ENCODE data around the gene CAPNS1. TPM values are rescaled to one million over a fixed set of nuclear protein-coding genes. Genes with fewer than 3 reads are reported as not detected.

The CAPNS1 gene
- total and polyA plus RNA-seq, 8 donors, result 124 to 273 (median 224) TPM

- Histone ChIP-seq H3K36me3 (peaks cover 0 to 21% (median 3%) of the 10 kb centered on the region in 3 donors), H3K27me3 (no peaks in the 10 kb centered on the region), H3K9me3 (no peaks in the 10 kb centered on the region), H3K4me1 (no peaks in the 10 kb centered on the region), H3K27ac (peak overlapping the region; percentile 45 to 73 (median 60)), H3K4me3 (peak overlapping the region; percentile 14 to 40 (median 28))
- FAIRE-seq, result no peak
- peak in 2 of 4 donors; percentile 13 to 16 for ATAC-seq
- 63 to 84% methylated on average over 16 of the region's 16 CpGs for WGBS, 2 donors
- DNase-seq, result no peak
- no peak for TF ChIP-seq CTCF (IDR thresholded peaks at IDR 0.05)
- intact Hi-C loops (cut with DNase I), result no loop called here
These were observed 12.1 kb downstream of the CAPNS1 start for GRCh38 chr19:36152019-36152351.

GRCh38 chr19:36152352-36153091 lies 12.7 kb downstream of the CAPNS1 start, which contains the start of gene COX7A1:
Gene COX7A1 (minus strand): TSS chr19:36152447. CDS start chr19:36152407, 40 bp downstream.
- ATAC-seq, result peak; percentile 23 to 85 (median 78)
- Histone ChIP-seq H3K27ac (peak within 1 kb of the TSS; percentile 45 to 73 (median 60)), H3K27me3 (no peaks in the 10 kb centered on the region), H3K4me1 (no peaks in the 10 kb centered on the region), H3K4me3 (peak within 1 kb of the TSS; percentile 14 to 40 (median 28)), H3K36me3 (peaks cover 0 to 15% (median 3%) of the 10 kb centered on the region in 3 donors), H3K9me3 (no peaks in the 10 kb centered on the region)
- no peak for TF ChIP-seq CTCF (IDR thresholded peaks at IDR 0.05)
- intact Hi-C loops (cut with DNase I), result no loop called here
- WGBS, 2 donors, result 38 to 78% methylated on average over 40 of the region's 40 CpGs
- FAIRE-seq, result no peak
- DNase-seq, result peak in 4 of 6 donors; percentile 29 to 66 (median 46)

GRCh38 chr19:36153126-36153525 lies 13.3 kb downstream of the CAPNS1 start:
- intact Hi-C loops (cut with DNase I), result no loop called here
- peak overlapping the region in 2 of 4 donors; percentile 27 to 40 for H3K4me3 ChIP-seq
- H3K4me1 ChIP-seq, result no peaks in the 10 kb centered on the region
- H3K27ac ChIP-seq, result peak overlapping the region in 2 of 4 donors; percentile 71 to 73
- H3K27me3 ChIP-seq, result no peaks in the 10 kb centered on the region
- TF ChIP-seq CTCF (IDR thresholded peaks at IDR 0.05), result no peak
- H3K36me3 ChIP-seq, result peaks cover 0 to 14% (median 3%) of the 10 kb centered on the region in 3 donors
- DNase-seq (no peak), FAIRE-seq (no peak), ATAC-seq (no peak)
- H3K9me3 ChIP-seq, result no peaks in the 10 kb centered on the region
- 93 to 97% methylated on average over 10 of the region's 10 CpGs for WGBS, 2 donors

GRCh38 chr19:36160821-36161596 lies 21.1 kb downstream of the CAPNS1 start:
- 90% methylated on average over 7 of the region's 7 CpGs for WGBS, 2 donors
- ATAC-seq (no peak), DNase-seq (no peak), FAIRE-seq (no peak)
- no peaks in the 10 kb centered on the region for H3K36me3 ChIP-seq
- intact Hi-C loops (cut with DNase I), result no loop called here
- H3K9me3 ChIP-seq, result no peaks in the 10 kb centered on the region
- H3K4me1 ChIP-seq, result no peaks in the 10 kb centered on the region
- no peak for TF ChIP-seq CTCF (IDR thresholded peaks at IDR 0.05)
- H3K27ac ChIP-seq, result no peak overlapping the region
- no peaks in the 10 kb centered on the region for H3K27me3 ChIP-seq
- H3K4me3 ChIP-seq, result no peak overlapping the region
